HG03175 (cell line): ENCODE data around the gene PPP1R13B.
A peak's percentile ranks its signal among the peaks of the same experiment; 100 is the strongest.
"Not testable (repeated sequence)": the region's sequence is repeated elsewhere in the genome, so short reads cannot be mapped to it uniquely, and the experiment has no call there.

Experiments used
- ATAC-seq: cut with Tn5 transposase; IDR thresholded peaks from one replicate; pipeline ENCODE4 v1.9.1; 2021; ENCODE audit warnings: mild to moderate bottlenecking, moderate library complexity; ENCODE audit not compliant: unreplicated experiment

The PPP1R13B gene

GRCh38 chr14:103847451-103848174, at the start of gene PPP1R13B:
Gene PPP1R13B, minus strand, starts transcription at chr14:103847575. Its CDS starts 268 bp downstream, at chr14:103847307.
- peak; percentile 94 for ATAC-seq

GRCh38 chr14:103896578-103896977, 49.2 kb upstream of the PPP1R13B start:
- no peak for ATAC-seq

GRCh38 chr14:103894723-103895059, 47.3 kb upstream of the PPP1R13B start:
- no peak for ATAC-seq

GRCh38 chr14:103894034-103894722, 46.8 kb upstream of the PPP1R13B start:
- no peak for ATAC-seq

GRCh38 chr14:103892247-103892646, 44.9 kb upstream of the PPP1R13B start:
- no peak for ATAC-seq

GRCh38 chr14:103891667-103892215, 44.4 kb upstream of the PPP1R13B start:
- ATAC-seq: no peak

GRCh38 chr14:103890821-103891666, 43.7 kb upstream of the PPP1R13B start:
- no peak for ATAC-seq

GRCh38 chr14:103890052-103890371, 42.6 kb upstream of the PPP1R13B start:
- ATAC-seq: no peak

- no peak for ATAC-seq
Measured at GRCh38 chr14:103889313-103890051, 42.1 kb upstream of the PPP1R13B start.

- not testable (repeated sequence) for ATAC-seq
Measured at GRCh38 chr14:103889002-103889312, 41.6 kb upstream of the PPP1R13B start.

GRCh38 chr14:103887557-103888115, 40.3 kb upstream of the PPP1R13B start:
- ATAC-seq: no peak

GRCh38 chr14:103887170-103887501, 39.8 kb upstream of the PPP1R13B start:
- no peak for ATAC-seq

- no peak for ATAC-seq
Measured at GRCh38 chr14:103886304-103887169, 39.2 kb upstream of the PPP1R13B start.

GRCh38 chr14:103885509-103885932, 38.1 kb upstream of the PPP1R13B start:
- ATAC-seq: no peak

- no peak for ATAC-seq
Measured at GRCh38 chr14:103884854-103885253, 37.5 kb upstream of the PPP1R13B start.

GRCh38 chr14:103883263-103883523, 35.8 kb upstream of the PPP1R13B start:
- ATAC-seq: no peak

GRCh38 chr14:103882503-103883262, 35.3 kb upstream of the PPP1R13B start:
- ATAC-seq: no peak

GRCh38 chr14:103881268-103882201, 34.2 kb upstream of the PPP1R13B start:
- ATAC-seq: no peak
